WTC11 (cell line): ENCODE results near the gene TAF8. TPM values are rescaled to one million over a fixed set of nuclear protein-coding genes. Genes with fewer than 3 reads are reported as not detected.

Experiments used
- ATAC-seq: fragments of 200-7000 bp; cut with Tn5 transposase; 2 replicates; pipeline ENCODE4 v1.10.0; 2021; ENCODE audit warnings: mild to moderate bottlenecking, moderate library complexity
- CTCF ChIA-PET: fragments of 300-600 bp; sonication (Branson Sonifier 250); formaldehyde crosslinking; loops from one replicate; lab custom pipeline; 2021; ENCODE audit warnings: antibody characterized with exemption; lab: Charles Lee
- POLR2A ChIA-PET: fragments of 350-600 bp; sonication (Branson Sonifier 250); formaldehyde crosslinking; loops from one replicate; lab custom pipeline; 2021; ENCODE audit warnings: antibody characterized with exemption; lab: Charles Lee
- DNase-seq: peaks from one replicate; pipeline ENCODE4 v3.0.0; 2021; ENCODE audit warnings: low spot score
- H3K27ac Mint-ChIP-seq: 2 replicates; pipeline ENCODE4 v1.8.0; 2021; ENCODE audit warnings: mixed read lengths
- H3K27me3 Mint-ChIP-seq: 2 replicates; pipeline ENCODE4 v1.8.0; 2021; ENCODE audit warnings: low read depth, mild to moderate bottlenecking, moderate library complexity, mixed read lengths
- H3K36me3 Mint-ChIP-seq: 2 replicates; pipeline ENCODE4 v1.8.0; 2021; ENCODE audit warnings: mixed read lengths
- H3K4me1 Mint-ChIP-seq: 2 replicates; pipeline ENCODE4 v1.8.0; 2022; ENCODE audit warnings: mixed read lengths
- H3K4me3 Mint-ChIP-seq: 2 replicates; pipeline ENCODE4 v1.8.0; 2021; ENCODE audit warnings: mild to moderate bottlenecking, moderate library complexity, mixed read lengths
- H3K9me3 Mint-ChIP-seq: 2 replicates; pipeline ENCODE4 v1.8.0; 2021; ENCODE audit warnings: mixed read lengths
- ARID4B ChIP-seq: sonication (generic); formaldehyde crosslinking; IDR thresholded peaks from 2 replicates; pipeline ENCODE4 v1.8.0; 2023; ENCODE audit warnings: missing genetic modification reagents, mild to moderate bottlenecking, borderline replicate concordance
- ATF1 ChIP-seq: sonication (generic); formaldehyde crosslinking; IDR thresholded peaks from 2 replicates; pipeline ENCODE4 v1.8.1; 2023; ENCODE audit warnings: mild to moderate bottlenecking, moderate library complexity, missing genetic modification reagents
- CREB1 ChIP-seq: sonication (generic); formaldehyde crosslinking; IDR thresholded peaks from 2 replicates; pipeline ENCODE4 v1.8.0; 2023; ENCODE audit warnings: mild to moderate bottlenecking, missing genetic modification reagents
- CTCF ChIP-seq: fragments of 200-600 bp; IDR thresholded peaks from 2 replicates; pipeline ENCODE4 v1.8.0; 2022; ENCODE audit warnings: antibody characterized with exemption
- E2F1 ChIP-seq: sonication (generic); formaldehyde crosslinking; IDR thresholded peaks from 2 replicates; pipeline ENCODE4 v1.8.0; 2022; ENCODE audit warnings: mild to moderate bottlenecking, missing genetic modification reagents
- GABPB1 ChIP-seq: sonication (generic); formaldehyde crosslinking; IDR thresholded peaks from 2 replicates; pipeline ENCODE4 v1.8.1; 2023; ENCODE audit warnings: mild to moderate bottlenecking, missing genetic modification reagents
- HMGXB4 ChIP-seq: sonication (generic); formaldehyde crosslinking; IDR thresholded peaks from 2 replicates; pipeline ENCODE4 v1.8.1; 2023; ENCODE audit warnings: mild to moderate bottlenecking, moderate library complexity, missing genetic modification reagents
- NR2C2 ChIP-seq: sonication (generic); formaldehyde crosslinking; IDR thresholded peaks from 2 replicates; pipeline ENCODE4 v1.8.0; 2022; ENCODE audit warnings: mild to moderate bottlenecking, missing genetic modification reagents
- ZNF121 ChIP-seq: sonication (generic); formaldehyde crosslinking; IDR thresholded peaks from 2 replicates; pipeline ENCODE4 v1.8.0; 2023; ENCODE audit warnings: missing genetic modification reagents
- ZNF138 ChIP-seq: sonication (generic); formaldehyde crosslinking; conservative IDR thresholded peaks from 2 replicates; pipeline ENCODE4 v1.8.1; 2022; ENCODE audit warnings: mild to moderate bottlenecking, moderate library complexity, missing genetic modification reagents
- ZNF425 ChIP-seq: fragments of 250-450 bp; sonication (Bioruptor Pico); conservative IDR thresholded peaks from 2 replicates; pipeline ENCODE4 v1.9.0; 2021; ENCODE audit warnings: mild to moderate bottlenecking
- ZNF512 ChIP-seq: sonication (generic); formaldehyde crosslinking; IDR thresholded peaks from 2 replicates; pipeline ENCODE4 v1.8.1; 2022; ENCODE audit warnings: missing genetic modification reagents, borderline replicate concordance
- ZNF532 ChIP-seq: fragments of 250-450 bp; sonication (Bioruptor Pico); IDR thresholded peaks from 2 replicates; pipeline ENCODE4 v1.9.0; 2021; ENCODE audit warnings: mild to moderate bottlenecking, borderline replicate concordance
- ZNF671 ChIP-seq: fragments of 250-450 bp; sonication (Bioruptor Pico); IDR thresholded peaks from 2 replicates; pipeline ENCODE4 v1.8.0; 2021; ENCODE audit warnings: mild to moderate bottlenecking
- total RNA-seq: library from RNA; stranded (reverse); gene quantifications from 3 replicates; pipeline ENCODE4 v1.2.3, GENCODE V29; 2021

The TAF8 gene
- total RNA-seq, 1 experiment from 2014 or later = 31.0 TPM

- TF ChIP-seq ARID4B (CRISPR knock-in tag) (no peak), ZNF121 (CRISPR knock-in tag) (no peak), CREB1 (no peak), E2F1 (no peak), NR2C2 (CRISPR knock-in tag) (no peak), ZNF425 (CRISPR knock-in tag) (no peak)
Observed at GRCh38 chr6:42073287-42073686, 23.0 kb downstream of the TAF8 start (continued).

GRCh38 chr6:42075159-42075838 is 25.0 kb downstream of the TAF8 start:
- peak; percentile 68 for ATAC-seq
- H3K27ac Mint-ChIP-seq = no peak overlapping the region
- TF ChIP-seq CTCF = peak; percentile 73
- TF ChIP-seq ZNF671 (CRISPR knock-in tag) = no peak
- TF ChIP-seq, all 79 proteins: peak for 1
- ChIA-PET POLR2A (interaction anchor here (0.7 kb wide), 1 partner anchor 65 kb away, joined by 3 read pairs; no protein-coding TSS in a partner anchor), CTCF (interaction anchor here (1.0 to 1.6 kb wide), 3 partner anchors 29 to 114 kb away, joined by 3 read pairs; no protein-coding TSS in a partner anchor)
- Mint-ChIP-seq H3K9me3 (no peaks in the 10 kb centered on the region), H3K27me3 (no peaks in the 10 kb centered on the region), H3K36me3 (peaks cover 50% of the 10 kb centered on the region), H3K4me1 (no peaks in the 10 kb centered on the region), H3K4me3 (no peak overlapping the region)
- DNase-seq = peak; percentile 87

- POLR2A ChIA-PET = no interaction called here
- CTCF ChIA-PET = interaction anchor here (0.8 to 1.7 kb wide), 3 partner anchors 18 to 136 kb away, joined by 3 to 6 read pairs (median 3); no protein-coding TSS in a partner anchor
- ATAC-seq = no peak
- no peak for DNase-seq
- H3K4me3 Mint-ChIP-seq = no peak overlapping the region
- H3K27ac Mint-ChIP-seq = no peak overlapping the region
- H3K9me3 Mint-ChIP-seq = no peaks in the 10 kb centered on the region
- H3K4me1 Mint-ChIP-seq = no peaks in the 10 kb centered on the region
- no peaks in the 10 kb centered on the region for H3K27me3 Mint-ChIP-seq
- H3K36me3 Mint-ChIP-seq = peaks cover 37% of the 10 kb centered on the region
- no peak for TF ChIP-seq GABPB1 (CRISPR knock-in tag)
- TF ChIP-seq ATF1 = no peak
- TF ChIP-seq HMGXB4 (CRISPR knock-in tag) = no peak
- TF ChIP-seq ZNF512 (CRISPR knock-in tag) = no peak
- TF ChIP-seq ZNF138 (CRISPR knock-in tag) = no peak
- TF ChIP-seq ZNF532 (CRISPR knock-in tag) = no peak
Observed at GRCh38 chr6:42078386-42078785, 28.1 kb downstream of the TAF8 start.
